DMS53 treated with DMSO at 0.1 percent for 48 hours (cell line): ENCODE data around the gene HOXA9.

Experiments used
- DNase-seq: peaks from one replicate; lab custom pipeline; 2025; ENCODE audit not compliant: unreplicated experiment; lab: John Stamatoyannopoulos, UW

The HOXA9 gene

DNA sequence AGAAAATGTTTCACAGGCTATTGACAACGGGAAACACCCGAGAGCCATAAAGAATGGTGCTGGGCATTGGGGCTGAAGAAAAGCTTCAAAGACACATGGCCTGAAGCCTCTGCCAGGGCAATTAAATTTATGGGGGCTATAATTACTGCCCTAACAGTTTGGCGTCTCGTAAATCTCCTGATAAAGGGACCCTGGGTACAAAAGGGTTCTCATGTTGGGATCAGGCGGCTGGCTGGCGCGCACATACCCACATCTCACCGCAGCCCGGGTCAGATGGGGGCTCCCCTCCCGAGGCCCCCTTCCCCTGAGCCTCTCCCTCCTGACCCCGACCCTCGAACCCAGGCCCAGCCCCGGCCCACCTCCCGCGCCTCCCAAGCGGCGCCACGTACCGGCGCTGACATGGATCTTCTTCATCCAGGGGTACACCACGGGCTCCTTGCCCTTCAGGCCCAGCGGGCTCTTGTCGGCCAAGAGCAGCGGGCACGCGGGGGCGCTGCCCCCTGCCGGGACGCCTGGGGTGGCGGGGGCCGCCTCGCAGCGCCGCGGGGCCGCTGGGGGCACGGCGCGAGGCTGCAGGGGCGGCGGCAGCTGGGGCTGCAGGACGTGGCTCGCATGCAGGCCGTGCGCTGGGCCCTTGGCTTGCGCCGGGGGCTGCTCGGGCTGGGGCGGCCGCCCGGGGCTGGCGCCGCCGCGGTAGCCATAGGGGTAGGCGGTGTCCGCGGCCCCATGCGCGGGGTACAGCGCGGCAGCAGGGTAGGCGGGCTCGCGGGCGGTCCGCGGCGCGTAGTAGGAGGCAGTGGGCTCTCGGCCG, 35.4 kb downstream of the HOXA9 start:
- no peak for DNase-seq

DNA sequence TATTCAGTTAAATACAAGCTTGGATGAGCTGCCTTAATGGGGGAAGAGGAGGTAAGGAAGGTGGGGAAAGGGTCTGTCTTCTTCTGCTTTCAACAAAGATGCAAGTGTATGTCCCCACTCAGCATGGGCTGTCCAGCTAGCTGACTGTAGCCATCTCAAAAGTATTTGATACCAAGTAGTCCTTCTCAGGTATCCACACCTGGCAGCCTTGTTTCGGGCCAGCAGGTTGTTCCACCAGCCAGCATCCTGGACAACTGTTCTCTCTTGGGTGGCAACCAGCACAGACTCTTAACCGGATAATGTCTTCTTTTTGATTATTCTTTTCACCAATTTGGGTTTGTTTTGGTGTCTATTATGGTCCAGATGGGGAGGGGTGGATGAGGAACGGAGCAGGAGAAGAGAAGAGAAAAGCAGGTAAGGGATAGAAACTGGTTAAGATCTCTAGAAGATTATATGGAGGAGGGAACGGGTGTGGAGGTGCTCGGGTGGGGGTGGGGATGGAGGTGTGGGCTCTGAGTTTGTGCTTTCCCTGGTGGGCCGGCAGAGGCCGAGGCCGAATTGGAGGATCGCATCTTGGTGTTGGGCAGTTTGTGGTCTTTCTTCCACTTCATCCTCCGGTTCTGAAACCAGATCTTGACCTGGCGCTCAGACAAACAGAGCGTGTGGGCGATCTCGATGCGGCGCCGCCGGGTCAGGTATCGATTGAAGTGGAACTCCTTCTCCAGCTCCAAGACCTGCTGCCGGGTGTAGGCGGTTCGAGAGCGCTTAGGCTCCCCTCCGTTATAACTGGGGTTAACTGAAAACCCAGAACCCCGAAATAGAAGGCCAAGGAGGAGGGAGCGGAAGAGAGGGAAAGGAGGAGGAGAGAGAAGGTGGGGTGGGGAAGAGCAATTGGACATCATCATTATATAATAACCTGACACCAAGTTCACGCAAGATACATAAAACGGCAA, 36.3 kb downstream of the HOXA9 start:
- no peak for DNase-seq

- no peak for DNase-seq
These were observed 37.3 kb downstream of the HOXA9 start for GRCh38 chr7:27128034-27128433.

- DNase-seq: no peak
These were observed 38.6 kb downstream of the HOXA9 start for GRCh38 chr7:27126596-27127327.

- no peak for DNase-seq
These were observed 39.3 kb downstream of the HOXA9 start for GRCh38 chr7:27125986-27126394.

DNA sequence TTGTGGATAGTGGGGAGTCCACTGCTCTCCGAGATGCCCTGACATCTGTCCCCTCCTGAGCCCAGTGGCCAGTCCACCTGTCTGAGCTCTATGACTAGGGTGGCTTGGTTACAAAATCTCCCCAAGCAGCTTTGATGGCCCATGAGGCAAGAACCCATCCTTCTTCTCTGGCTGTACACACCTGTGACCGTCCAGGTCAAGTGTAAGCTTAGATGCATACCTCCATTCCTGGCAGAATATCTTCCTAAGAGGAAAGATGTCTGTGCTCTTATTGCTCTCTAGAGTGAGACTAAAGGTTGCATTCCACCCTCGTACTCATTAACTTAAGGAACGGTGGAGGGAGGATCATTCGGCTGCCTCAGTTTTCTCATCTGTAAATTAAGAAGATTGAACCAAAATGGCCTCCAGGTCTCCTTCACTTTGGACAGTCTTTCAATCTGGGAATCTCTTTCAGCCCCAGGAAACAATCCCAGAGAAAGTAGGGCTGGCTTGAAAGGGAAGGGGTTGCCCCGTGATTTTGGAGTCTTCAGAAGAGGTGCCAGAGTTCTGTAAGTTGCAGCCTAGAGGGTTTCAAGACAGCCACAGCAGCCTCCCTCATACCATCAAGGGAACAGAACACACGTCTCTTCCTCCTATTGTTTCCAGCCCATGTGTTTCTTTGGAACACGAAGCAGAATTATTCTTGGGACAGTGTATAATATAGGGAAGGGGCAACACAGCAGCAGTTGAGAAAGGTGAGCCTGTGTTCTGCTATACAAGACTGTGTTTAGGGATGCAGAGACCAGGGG, 40.2 kb downstream of the HOXA9 start:
- DNase-seq: no peak

DNA sequence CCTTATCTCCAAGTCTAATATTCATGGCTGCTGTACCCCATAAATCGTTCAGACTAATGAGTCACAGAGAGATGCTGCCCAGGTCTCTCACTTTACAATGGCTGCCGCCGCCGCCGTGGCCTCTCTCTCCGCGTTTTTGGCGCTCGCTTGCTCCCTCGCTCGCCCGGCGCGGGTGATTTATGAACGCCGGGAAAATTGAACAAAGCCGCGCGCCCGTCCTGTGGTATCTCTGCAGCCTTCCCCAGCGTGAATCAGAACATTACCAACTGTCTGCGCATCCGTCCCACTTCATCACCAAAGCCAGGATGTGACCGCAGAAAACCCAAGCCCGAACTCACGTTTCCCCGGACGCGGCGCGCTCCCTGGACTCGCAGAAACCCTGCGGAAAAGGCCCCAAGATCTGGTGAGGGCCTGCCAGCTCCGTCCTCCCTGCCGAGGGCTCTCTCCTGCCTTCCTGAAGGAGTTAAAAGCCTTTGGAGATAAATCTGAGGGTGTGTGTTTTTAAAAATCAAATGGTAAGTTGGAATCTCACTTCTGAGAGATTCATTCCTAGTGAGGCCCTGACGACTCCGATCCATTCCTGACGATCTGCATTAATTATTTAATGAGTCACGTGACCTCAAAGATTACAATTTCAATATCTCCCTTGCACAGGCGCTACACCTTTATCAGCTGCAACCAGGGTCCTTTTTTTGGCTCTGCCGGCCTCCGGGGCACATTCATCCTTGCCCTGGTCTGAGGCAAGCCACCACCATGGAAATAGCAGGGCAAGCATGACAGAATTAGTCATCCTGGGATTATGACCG, 41.0 kb downstream of the HOXA9 start:
- no peak for DNase-seq

DNA sequence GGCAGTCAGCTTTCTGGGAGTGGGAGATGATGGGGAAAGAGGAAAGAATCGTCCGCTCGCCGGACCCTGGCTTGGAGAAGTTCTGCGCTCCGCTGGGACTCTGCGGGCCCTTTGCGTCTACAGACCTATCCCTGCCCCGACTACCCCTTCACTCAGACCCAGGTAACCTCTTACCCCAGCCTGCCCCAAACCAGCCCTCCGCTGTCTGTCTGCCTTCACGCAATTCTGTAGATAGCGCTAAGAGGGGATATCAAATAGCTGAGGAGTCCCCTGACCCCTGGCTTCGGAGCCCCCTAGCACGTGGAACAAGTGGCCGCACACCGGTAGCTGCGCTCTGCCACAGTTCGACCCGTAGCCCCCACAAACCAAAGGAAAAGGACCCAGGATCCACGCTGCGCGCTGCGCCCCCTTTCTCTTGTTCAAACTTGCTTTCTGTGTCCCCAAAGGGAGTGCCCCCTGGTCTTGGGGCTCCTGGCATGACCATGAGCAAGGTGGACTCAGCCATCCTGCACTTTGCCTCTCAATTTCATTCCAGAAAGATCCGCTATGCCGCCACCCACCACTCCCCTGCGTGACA, 41.8 kb downstream of the HOXA9 start:
- no peak for DNase-seq

GRCh38 chr7:27123007-27123476, 42.3 kb downstream of the HOXA9 start:
- DNase-seq: no peak

GRCh38 chr7:27122077-27122910, 43.0 kb downstream of the HOXA9 start:
- DNase-seq: peak; percentile 71

DNA sequence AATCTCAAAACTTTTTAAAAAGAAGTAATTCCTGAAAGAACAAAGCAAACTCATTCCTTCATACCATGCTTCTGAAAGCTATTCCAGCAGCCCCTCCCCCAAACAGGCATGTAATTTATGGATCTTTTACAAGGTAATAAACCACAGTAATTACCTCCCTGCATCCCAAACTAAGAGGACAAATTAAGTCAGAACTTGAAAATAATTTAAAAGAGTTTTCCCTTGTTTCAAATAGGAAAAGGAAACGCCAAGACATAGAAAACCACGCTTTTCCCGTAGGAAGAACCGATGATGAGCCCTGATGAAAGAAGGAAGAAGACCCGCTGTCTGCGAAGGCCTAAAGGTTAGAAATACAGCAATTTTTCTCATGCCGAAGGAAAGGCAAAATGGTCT, 43.7 kb downstream of the HOXA9 start:
- DNase-seq: no peak

- no peak for DNase-seq
These were observed 45.9 kb downstream of the HOXA9 start for GRCh38 chr7:27119412-27119911.

GRCh38 chr7:27118580-27118979, 46.8 kb downstream of the HOXA9 start:
- no peak for DNase-seq

DNA sequence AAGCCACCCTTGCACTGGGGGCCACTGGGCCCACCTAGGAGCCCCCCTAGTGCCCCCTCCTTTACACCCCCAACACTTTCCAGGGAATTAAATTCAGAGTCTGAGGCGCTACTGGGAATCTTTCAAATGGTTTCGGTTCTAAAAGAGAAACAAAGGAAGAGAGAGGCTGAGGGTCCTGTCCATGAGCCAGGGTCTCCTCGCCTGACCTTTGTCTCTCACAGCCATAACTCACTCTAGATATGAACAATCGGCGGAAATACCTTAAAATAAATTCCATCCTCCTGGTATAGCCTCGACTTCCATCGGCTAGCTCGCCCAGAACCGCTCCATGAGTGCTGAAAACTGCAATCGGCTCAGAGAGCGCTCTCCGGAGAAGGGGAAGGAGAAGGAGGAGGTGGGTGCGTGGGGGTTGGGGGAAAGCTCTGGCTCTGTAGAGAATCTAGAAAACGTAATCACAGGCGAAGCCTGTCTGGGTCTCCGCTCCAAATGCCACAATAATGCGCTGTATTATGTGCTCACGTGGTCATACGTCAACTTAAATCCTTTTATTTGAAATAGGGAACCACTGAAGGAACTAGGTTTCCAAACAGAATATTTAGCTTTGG, 47.3 kb downstream of the HOXA9 start:
- no peak for DNase-seq

DNA sequence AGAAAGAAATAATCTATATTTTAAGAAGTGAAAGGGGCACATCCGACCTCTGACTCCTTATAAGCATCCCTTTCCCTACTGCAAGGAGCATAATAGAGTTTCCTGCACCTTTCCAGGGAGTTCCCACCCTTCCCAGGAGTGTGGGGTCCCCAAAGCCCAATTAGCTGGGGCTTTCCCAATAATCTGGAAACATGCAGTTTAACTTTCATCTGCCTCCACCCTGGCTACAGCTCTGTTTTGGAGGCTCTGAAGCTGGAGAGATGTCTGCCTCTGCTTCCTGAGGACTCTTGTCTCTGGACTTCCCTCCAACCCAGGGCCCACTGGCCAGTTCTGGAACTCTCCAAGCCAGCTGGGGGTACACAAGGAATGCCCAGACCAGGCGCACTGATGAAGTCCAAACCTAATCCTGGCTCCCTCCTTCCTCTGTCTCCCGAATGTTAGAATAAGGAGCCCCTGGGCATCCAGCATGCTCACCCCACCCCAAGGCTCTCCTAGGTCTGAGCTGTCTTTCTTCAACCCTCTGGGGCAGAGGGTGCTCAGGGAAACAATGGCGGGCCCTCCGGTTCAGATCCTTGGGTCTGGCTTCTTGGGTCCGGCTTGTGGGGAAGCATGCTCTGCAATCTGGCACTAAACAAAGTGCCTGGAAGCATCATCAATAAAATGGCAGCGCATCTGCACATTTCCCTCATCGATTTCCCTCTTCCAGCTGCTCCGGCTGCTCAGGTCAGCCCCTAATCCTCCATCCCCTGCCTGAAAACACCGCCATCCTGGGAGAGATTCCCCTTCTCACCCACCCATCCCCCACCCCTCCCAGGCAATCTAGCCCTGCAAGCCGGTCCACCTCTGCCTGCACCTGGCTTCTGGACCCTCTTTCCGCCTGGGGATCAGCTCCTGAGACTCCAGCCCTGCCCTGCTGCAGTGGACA, 48.1 kb downstream of the HOXA9 start:
- DNase-seq: no peak

- no peak for DNase-seq
These were observed 49.0 kb downstream of the HOXA9 start for GRCh38 chr7:27116031-27116961.
